Ammon's horn (tissue), 1 donor: ENCODE data around the gene APAF1.
"Not testable (repeated sequence)": the region's sequence is repeated elsewhere in the genome, so short reads cannot be mapped to it uniquely, and the experiment has no call there.

Experiments used
- DNase-seq: peaks from one replicate; pipeline ENCODE4 v3.0.0-alpha.2; 2016; ENCODE audit warnings: low spot score

APAF1 gene

DNA sequence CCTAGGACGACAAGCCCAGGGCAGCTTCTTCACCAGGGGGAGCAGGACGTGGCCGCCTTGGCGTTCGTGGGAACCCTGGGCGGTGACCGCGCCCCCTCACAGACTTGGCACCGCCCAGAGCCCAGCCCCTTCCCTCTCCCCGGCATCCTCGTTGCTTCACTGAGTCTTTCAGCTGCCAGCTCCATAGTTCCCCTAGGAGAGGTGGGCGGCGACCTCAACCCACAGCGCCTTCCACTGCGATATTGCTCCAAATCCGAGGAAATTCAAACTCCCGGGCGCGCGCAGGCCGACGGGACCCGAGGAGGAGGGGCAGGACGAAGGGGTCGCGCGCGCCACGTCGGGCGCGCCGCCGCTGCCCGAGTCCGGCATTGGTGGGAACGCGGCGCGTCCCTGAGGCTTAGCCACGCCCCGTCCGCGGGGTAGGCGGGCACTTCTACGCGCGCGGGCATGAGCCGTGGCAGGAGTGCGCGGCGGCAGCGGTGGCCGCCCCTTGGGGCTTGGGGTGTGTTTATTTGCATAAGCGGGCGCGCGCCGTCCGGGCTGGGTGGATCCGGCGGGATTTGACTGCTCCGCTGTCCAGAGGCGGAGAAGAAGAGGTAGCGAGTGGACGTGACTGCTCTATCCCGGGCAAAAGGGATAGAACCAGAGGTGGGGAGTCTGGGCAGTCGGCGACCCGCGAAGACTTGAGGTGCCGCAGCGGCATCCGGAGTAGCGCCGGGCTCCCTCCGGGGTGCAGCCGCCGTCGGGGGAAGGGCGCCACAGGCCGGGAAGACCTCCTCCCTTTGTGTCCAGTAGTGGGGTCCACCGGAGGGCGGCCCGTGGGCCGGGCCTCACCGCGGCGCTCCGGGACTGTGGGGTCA, at the start of gene APAF1, which contains the start of gene IKBIP:
Gene APAF1 (plus strand): TSS at position 579 of the 860 bp plus-strand sequence. CDS start 3,070 bp downstream, outside the sequence.
Gene IKBIP (minus strand): TSS at position 77 of the 860 bp plus-strand sequence. CDS start 87 bp downstream, outside the sequence.
- peak; percentile 98 for DNase-seq

- DNase-seq, result not testable (repeated sequence)
Observed at GRCh38 chr12:98597313-98597712, 47.8 kb upstream of the APAF1 start.

- no peak for DNase-seq
Observed at GRCh38 chr12:98601924-98602323, 43.2 kb upstream of the APAF1 start.

DNA sequence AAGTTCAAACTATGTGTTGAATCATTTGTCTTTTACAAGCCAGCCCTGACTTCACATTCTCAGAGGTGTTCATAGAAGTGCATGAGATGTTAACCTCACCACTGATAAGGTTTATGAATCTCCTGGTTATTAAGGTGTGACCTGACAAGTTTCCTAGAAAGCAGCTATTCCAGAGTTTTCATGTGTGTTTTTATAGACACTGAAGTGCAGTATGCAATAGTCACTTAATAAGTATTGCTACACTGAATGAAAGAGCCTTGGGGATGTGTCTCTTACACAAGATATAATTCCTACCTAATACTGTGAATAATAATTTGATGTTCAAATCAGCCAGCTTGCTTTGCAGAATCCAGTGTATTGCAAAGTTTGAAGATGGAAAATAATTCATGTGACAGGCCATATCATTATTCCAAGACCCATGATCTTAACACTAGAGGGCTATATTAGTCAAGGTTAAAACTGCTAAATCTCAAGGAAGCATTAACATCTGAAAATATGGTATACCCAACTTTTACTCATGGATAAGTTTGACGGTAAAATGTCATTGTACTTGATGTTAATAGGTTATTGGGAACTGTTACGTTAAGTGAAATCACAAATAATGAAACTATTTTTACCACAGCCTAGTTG, 38.6 kb upstream of the APAF1 start:
- DNase-seq, result no peak

- DNase-seq, result no peak
Observed at GRCh38 chr12:98610596-98610995, 34.5 kb upstream of the APAF1 start.

DNA sequence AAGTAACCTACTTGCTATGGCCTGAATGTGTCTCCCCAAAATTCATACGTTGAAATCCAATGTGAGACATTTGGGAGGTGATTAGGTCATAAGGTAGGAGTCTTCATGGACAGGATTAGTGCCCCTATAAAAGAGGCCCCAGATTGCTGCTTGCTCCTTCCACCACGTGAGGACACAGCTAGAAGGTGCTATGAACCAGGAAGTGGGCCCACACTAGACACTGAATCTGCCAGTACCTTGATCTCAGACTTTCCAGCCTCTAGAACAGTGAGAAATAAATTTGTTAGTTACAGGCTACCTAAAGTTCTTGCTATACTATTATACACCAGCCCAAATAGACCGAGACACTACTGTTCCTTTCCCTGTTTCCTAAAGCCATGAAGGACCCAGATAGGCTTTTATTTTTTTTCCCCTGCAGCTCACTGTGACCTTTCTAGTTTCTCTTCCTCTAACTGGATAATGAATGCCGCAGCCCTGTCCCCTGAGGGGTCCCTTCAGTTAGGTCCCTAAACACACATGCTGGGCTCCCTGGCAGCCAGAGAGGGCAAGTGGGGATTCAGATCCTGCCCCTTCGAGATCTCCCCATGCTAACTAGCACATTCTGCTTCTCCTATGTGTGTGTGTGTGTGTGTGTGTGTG, 32.3 kb upstream of the APAF1 start:
- DNase-seq, result peak; percentile 5

GRCh38 chr12:98618952-98619351, 26.1 kb upstream of the APAF1 start:
- DNase-seq, result peak; percentile 15

DNA sequence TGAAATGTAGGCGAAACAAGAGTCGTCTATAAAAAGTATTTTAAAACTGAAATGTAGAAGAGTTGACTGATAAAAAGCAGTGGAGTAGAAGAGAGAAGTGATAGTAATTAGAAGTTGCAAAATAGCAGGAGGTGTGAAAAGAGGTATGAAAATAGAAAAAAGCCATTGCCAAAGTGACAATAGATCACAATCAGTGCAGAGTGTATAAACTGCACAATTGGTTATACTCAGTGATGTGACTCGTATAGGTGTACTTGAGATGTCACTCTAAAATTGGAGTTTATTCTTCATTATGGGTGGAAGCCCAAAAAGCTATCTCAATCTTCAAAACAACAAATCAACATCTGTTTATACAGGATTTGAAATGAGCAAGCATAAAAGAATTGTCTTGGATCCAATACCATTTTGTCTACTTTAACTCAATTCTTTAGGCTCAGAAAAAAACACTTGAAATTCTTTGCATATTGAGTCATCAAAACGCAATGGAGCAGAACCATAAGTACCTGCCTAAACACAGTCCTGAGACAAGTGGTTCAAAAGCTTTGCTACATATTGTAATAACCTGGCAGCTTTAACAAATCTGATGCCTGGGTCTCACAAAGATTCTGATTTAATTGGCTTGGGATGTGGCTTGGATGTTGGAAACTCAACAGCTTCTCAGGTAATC, 9.3 kb upstream of the APAF1 start:
- DNase-seq, result no peak

DNA sequence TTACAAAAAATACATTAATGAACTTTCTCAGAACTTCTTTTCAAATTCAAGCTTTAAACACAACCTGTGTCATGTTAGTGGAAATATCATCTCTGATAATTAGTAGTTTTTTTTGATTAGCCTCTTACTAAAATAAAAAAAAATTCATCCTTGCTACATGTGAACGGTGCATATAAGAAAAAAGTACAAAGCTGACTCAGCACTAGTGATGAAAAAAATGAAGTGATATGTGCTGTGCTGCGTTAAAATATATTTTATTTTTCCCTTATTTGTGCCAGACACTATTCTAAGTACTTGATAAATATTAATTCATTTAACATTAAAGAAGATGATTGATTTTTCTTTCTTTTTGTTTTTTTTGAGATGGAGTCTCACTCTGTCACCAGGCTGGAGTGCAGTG, 8.0 kb upstream of the APAF1 start:
- no peak for DNase-seq

- no peak for DNase-seq
Observed at GRCh38 chr12:98638009-98638408, 7.1 kb upstream of the APAF1 start.

- no peak for DNase-seq
Observed at GRCh38 chr12:98639491-98639890, 5.6 kb upstream of the APAF1 start.

- not testable (repeated sequence) for DNase-seq
Observed at GRCh38 chr12:98642801-98643200, 2.3 kb upstream of the APAF1 start.

GRCh38 chr12:98644433-98644711, 718 bp upstream of the APAF1 start:
- no peak for DNase-seq

GRCh38 chr12:98645572-98646067, 530 bp downstream of the APAF1 start:
- DNase-seq, result peak; percentile 42

GRCh38 chr12:98646294-98647090, 1.4 kb downstream of the APAF1 start:
- peak; percentile 7 for DNase-seq

GRCh38 chr12:98651328-98651727, 6.2 kb downstream of the APAF1 start:
- DNase-seq, result no peak

- DNase-seq, result peak; percentile 62
Observed at GRCh38 chr12:98653866-98654493, 8.9 kb downstream of the APAF1 start.

DNA sequence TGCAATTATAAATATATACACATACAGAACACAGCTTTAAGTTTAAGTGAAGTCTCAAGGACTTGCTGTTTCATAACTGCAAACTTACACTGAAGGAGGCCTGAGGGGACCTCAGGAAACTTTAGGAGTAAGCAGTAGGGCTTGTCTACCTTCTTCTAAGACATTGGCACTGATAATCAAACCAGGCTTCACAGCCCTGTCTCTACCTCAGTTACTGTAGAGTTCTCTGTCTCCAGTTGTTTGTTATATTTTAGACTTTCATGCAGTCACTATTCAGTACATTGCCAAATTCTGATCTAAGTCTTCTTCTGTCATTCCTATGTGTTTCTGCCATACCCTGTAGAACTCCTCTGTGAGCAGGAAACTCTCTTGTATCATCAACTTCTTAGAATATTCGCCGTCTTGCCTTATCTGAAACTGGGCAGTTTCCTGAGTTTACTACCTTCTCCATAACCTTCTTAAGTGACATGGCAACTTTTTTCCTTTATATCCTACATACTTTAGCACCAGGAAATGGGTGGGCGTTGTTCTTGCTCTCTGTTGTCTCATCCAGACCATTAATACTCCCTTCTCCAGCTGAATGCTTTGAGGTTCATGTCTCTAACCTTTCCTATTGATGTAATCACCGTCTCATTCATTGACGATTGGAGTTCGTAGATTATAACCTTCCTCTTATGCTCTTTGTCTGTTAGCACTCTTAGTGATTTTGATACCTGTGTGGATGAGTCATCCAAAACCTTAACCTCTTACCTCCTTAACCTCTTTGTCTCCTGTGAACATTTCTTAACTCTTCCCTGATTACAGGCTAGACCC, 11.4 kb downstream of the APAF1 start:
- DNase-seq, result no peak

GRCh38 chr12:98660521-98660920, 15.4 kb downstream of the APAF1 start:
- no peak for DNase-seq

DNA sequence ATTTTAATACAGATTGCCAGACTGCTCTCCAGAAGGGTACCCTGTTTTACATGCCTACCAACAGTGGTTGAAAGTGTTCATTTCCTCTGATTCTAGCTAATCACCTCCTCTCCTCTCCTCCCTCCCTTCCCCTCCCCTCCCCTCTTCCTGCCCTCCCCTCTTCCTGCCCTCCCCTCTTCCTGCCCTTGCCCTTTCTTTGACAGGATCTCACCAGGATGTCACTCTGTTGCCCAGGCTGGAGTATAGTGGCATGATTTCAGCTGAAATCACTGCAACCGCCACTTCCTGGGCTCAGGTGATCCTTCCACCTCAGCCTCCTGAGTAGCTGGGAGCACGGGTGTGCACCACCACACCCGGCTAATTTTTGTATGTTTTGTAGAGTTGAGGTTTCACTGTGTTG, 24.7 kb downstream of the APAF1 start:
- DNase-seq, result no peak
